Hepatic stellate cell (primary cell): ENCODE measurements around the gene ZNF565.
"Not testable (repeated sequence)": the region's sequence is repeated elsewhere in the genome, so short reads cannot be mapped to it uniquely, and the experiment has no call there.

Source experiments
- DNase-seq: peaks from one replicate; pipeline ENCODE4 v3.0.0; 2011; ENCODE audit warnings: low spot score

The ZNF565 gene

DNA sequence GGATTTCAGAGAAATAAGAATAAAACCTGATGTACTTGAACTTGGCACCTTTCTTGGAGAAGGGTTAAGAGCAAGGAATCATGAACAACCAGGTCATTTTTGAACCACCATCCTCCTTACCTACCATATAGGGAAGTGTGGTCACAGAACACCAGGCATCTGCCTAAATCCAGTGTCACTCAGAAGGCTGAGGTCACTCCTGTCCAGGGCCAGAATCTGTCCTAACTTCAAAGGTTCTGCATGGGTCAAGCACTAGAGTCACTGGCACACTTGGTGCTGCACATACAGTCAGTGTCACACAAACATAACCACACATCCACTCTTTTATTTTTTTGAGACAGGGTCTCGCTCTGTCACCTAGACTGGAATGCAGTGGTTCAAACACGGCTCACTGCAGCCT lies 1.6 kb downstream of the ZNF565 start:
- DNase-seq, result no peak

DNA sequence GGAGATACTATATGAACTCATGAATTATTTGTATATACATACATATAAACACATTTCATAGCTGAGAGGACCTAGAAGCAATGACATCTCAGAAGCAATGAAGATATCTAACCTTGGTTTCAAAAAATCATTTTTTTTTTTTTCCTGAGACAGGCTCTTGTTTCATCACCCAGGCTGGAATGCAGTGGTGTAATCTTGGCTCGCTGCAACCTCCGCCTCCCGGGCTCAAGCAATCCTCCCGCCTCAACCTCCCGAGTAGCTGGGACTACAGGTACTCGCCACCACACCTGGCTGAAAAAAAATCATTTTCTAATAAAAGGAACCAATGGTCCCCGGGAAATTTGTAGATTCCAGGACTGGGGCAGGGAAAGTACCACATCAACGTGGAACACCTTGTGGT lies 4.0 kb downstream of the ZNF565 start:
- DNase-seq, result no peak

DNA sequence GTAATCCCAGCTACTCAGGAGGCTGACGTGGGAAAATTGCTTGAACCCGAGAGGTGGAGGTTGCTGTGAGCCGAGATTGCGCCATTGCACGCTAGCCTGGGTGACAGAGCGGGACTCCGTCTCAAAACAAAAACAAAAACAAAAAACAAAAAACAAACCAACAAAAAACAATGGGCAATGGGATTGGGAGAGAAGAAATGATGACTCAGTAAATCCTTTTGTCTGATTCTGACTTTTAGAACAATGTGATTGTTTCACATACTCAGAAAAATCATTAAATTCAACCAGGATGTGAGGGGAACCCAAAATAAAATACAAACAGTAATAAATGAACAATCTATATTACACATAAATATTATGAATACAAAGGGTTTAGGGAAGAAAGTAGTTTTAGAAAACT lies 5.1 kb downstream of the ZNF565 start:
- no peak for DNase-seq

- no peak for DNase-seq
Measured at GRCh38 chr19:36207605-36208252, 6.7 kb downstream of the ZNF565 start.

DNA sequence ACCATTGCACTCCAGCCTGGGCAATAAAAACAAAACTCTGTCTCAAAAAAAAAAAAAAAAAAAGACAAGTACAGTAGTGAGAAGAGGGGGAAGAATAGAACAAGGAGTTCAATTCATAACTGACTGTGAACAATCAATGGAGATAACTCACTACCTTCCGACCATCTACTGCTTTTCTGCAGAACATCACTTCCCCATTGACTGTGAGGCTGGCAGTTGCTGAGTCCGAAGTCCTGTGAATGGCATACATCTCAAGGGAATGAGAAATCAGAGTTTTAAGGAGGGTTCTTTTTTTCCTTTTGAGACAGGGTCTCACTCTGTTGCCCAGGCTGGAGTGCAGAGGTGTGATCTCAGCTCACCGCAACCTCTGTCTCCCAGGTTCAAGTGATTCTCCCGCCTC lies 11.2 kb downstream of the ZNF565 start:
- DNase-seq, result no peak

GRCh38 chr19:36201684-36202083 lies 12.8 kb downstream of the ZNF565 start:
- DNase-seq, result no peak

DNA sequence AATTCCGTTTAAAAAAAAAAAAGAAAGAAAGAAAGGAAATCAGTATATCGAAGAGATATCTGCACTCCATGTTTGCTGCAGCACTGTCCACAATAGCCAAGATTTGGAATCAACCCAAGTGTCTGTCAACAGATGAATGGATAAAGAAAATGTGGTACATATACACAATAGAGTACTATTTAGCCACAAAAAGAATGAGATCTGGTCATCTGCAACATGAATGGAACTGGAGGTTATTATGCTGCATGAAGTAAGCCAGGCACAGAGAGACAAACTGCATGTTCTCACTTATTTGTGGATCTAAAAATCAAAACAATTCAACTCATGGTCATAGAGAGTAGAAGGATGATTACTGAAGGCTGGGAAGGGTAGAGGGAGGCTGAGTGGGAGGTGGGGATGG lies 16.3 kb downstream of the ZNF565 start:
- DNase-seq, result no peak

DNA sequence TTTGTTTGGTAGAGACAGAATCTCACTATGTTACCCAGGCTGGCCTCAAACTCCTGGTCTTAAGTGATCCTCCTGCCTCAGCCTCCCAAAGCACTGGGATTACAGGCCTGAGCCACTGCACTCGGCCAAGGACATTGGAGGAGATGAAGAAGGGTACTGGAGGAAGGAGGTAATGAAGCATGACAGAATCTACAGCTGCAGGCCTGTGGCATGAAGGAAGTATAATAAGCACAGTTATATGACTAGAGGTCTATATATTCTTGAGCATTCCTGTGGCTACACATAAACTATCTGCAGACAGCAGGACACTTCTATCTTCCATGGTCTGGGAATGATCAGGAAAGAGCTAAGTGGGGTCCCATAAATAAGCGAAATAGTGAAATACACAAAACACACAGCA lies 18.2 kb downstream of the ZNF565 start:
- DNase-seq, result no peak

DNA sequence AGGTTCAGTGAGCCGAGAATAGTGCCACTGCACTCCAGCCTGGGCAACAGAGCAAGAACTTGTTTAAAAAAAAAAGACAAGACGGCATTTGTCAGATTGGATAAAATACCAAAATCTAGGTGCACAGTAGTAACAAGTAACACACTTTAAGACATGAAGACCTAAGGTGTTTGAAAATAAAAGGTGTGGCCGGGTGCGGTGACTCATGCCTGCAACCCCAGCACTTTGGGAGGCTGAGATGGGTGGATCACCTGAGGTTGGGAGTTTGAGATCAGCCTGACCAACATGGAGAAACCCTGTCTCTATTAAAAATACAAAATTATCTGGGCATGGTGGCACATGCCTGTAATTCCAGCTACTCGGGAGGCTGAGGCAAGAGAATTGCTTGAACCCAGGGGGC lies 27.7 kb downstream of the ZNF565 start:
- not testable (repeated sequence) for DNase-seq

- DNase-seq, result no peak
Measured at GRCh38 chr19:36183245-36183628, 31.2 kb downstream of the ZNF565 start.

GRCh38 chr19:36182612-36183244 lies 31.7 kb downstream of the ZNF565 start:
- DNase-seq, result no peak

DNA sequence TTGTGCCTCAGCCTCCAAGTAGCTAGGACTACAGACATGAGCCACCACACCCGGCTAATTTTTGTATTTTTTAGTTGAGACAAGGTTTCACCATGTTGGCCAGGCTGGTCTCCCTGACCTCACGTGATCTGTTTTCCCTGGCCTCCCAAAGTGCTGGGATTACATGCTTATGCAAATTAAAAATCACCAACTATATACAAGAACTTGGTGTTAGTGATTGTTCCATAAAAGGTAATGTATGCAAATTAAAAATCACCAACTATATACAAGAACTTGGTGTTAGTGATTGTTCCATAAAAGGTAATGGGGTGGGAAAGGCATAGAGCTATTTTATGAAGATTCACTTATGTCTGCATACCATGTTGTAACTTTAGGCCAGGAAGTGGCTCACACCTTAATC lies 35.4 kb downstream of the ZNF565 start:
- DNase-seq, result not testable (repeated sequence)

DNA sequence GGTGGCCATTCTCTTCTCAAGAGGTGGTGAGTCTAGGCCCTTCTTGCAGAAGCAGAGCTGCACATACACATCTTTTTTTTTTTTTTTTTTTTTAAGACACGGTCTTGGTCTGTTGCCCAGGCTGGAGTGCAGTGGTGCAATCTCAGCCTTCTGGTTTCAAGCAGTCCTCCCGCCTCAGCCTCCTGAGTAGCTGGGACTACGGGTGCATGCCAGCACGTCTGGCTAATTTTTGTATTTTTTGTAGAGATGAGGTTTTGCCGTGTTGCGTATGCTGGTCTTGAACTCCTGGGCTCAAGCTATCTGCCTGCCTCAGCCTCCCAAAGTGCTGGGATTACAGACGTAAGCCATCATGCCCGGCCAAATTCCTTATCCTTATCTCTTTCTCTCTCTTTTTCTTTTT lies 40.6 kb downstream of the ZNF565 start:
- DNase-seq, result not testable (repeated sequence)

DNA sequence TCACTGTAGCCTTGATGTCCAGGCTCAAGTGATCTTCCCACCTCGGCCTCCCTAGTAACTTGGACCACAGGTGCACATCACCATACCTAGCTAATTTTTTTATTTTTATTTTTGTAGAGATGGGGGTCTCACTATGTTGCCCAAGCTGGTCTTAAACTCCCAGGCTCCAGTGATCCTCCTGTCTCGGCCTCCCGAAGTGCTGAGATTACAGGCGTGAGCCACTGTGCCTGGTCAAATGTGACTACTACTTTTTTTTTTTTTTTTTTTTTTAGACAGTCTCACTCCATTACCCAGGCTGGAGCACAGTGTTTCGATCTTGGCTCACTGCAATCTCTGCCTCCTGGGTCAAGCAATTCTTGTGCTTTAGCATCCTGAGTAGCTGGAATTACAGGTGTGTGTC lies 41.6 kb downstream of the ZNF565 start:
- no peak for DNase-seq

- no peak for DNase-seq
Measured at GRCh38 chr19:36169084-36169760, 45.2 kb downstream of the ZNF565 start.

DNA sequence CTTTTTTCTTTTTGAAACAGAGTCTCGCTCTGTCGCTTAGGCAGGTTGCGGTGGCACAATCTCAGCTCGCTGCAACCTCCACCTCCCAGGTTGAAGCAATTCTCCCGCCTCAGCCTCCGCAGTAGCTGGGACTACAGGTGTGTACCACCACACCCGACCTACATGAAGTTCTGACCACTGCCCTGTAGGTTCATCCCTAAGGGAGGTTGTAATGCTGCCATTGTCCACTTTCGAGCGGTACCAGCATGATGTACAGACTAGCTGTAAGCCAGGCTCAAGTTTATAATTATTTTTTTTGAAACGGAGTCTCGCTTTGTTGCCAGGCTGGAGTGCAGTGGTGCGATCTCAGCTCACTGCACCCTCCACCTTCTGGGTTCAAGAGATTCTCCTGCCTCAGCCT lies 50.7 kb downstream of the ZNF565 start:
- no peak for DNase-seq

- no peak for DNase-seq
Measured at GRCh38 chr19:36160821-36161596, 53.5 kb downstream of the ZNF565 start.

DNA sequence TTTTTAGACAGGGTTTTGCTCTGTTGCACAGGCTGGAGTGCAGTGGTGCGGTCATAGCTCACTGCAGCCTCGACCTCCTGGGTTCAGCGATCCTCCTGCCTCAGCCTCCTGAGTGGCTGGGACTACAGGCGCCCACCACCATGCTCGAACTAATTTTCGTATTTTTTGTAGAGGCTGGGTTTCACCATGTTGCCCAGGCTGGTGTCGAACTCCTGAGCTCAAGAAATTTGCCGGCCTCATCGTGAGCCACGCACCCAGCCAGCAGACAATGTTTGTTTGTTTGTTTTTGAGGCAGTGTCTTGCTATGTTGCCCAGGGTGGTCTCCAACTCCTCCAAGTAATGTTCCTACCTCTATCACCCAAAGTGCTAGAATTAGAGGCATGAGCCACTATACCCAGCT lies 61.3 kb downstream of the ZNF565 start:
- no peak for DNase-seq

- DNase-seq, result peak; percentile 78
Measured at GRCh38 chr19:36152352-36153091, 61.9 kb downstream of the ZNF565 start, which contains the start of gene COX7A1. Gene COX7A1 (minus strand): TSS chr19:36152447. CDS start chr19:36152407, 40 bp downstream.

GRCh38 chr19:36152019-36152351 lies 62.5 kb downstream of the ZNF565 start:
- DNase-seq, result peak; percentile 40

GRCh38 chr19:36151144-36152018 lies 63.1 kb downstream of the ZNF565 start:
- DNase-seq, result peak; percentile 47
